AG10803 (cell line): Measurements from ENCODE around the gene KRT34.
"Not testable (repeated sequence)": the region's sequence is repeated elsewhere in the genome, so short reads cannot be mapped to it uniquely, and the experiment has no call there.

ENCODE experiments used
- DNase-seq: peaks from one replicate; pipeline ENCODE4 v3.0.0; 2010; ENCODE audit warnings: low read depth
- H3K4me3 ChIP-seq: 2 replicates; pipeline ENCODE4 v1.5.1; 2011; ENCODE audit warnings: mild to moderate bottlenecking, low read length, control low read depth
- TF ChIP-seq, protein P1 (sequence below): conservative IDR thresholded peaks from 2 replicates; pipeline ENCODE4 v1.5.1; 2011; ENCODE audit warnings: mild to moderate bottlenecking, low read length, control low read depth, inconsistent platforms

The KRT34 gene

GRCh38 chr17:41367426-41368075, 14.6 kb downstream of the KRT34 start:
- TF ChIP-seq, protein P1, sequence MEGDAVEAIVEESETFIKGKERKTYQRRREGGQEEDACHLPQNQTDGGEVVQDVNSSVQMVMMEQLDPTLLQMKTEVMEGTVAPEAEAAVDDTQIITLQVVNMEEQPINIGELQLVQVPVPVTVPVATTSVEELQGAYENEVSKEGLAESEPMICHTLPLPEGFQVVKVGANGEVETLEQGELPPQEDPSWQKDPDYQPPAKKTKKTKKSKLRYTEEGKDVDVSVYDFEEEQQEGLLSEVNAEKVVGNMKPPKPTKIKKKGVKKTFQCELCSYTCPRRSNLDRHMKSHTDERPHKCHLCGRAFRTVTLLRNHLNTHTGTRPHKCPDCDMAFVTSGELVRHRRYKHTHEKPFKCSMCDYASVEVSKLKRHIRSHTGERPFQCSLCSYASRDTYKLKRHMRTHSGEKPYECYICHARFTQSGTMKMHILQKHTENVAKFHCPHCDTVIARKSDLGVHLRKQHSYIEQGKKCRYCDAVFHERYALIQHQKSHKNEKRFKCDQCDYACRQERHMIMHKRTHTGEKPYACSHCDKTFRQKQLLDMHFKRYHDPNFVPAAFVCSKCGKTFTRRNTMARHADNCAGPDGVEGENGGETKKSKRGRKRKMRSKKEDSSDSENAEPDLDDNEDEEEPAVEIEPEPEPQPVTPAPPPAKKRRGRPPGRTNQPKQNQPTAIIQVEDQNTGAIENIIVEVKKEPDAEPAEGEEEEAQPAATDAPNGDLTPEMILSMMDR = no peak
- DNase-seq = peak; percentile 83
- no peak overlapping the region for H3K4me3 ChIP-seq

GRCh38 chr17:41366070-41366469, 16.0 kb downstream of the KRT34 start:
- TF ChIP-seq, protein P1 = no peak
- H3K4me3 ChIP-seq = no peak overlapping the region
- DNase-seq = no peak

- TF ChIP-seq, protein P1 = no peak
- no peak overlapping the region for H3K4me3 ChIP-seq
- DNase-seq = no peak
These were observed 18.2 kb downstream of the KRT34 start for GRCh38 chr17:41363881-41364280.

- DNase-seq = peak; percentile 43
- TF ChIP-seq, protein P1 = no peak
- H3K4me3 ChIP-seq = no peak overlapping the region
These were observed 21.7 kb downstream of the KRT34 start for GRCh38 chr17:41360296-41360995.

DNA sequence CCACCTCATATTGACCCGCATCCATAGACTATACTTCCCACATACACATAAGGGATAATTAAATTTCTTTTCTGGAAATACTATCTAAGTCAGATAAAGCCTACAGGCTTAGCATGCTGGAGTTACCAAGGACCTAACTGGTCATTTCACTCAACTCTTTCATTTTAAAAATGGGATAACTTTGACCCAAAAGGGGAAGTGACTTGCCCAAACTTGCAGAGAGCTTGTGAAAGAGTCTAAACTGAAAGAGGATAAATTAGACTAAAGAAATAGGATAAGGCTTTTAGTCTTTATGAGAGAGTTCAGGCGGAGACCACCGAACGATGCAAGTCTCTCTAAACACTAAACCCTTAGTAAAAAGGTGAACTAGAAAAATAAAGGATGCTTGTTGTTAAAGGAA, 27.6 kb downstream of the KRT34 start:
- no peak for DNase-seq
- TF ChIP-seq, protein P1 = no peak
- no peak overlapping the region for H3K4me3 ChIP-seq

- TF ChIP-seq, protein P1 = no peak
- no peak for DNase-seq
- no peak overlapping the region for H3K4me3 ChIP-seq
These were observed 29.3 kb downstream of the KRT34 start for GRCh38 chr17:41352597-41353366.

DNA sequence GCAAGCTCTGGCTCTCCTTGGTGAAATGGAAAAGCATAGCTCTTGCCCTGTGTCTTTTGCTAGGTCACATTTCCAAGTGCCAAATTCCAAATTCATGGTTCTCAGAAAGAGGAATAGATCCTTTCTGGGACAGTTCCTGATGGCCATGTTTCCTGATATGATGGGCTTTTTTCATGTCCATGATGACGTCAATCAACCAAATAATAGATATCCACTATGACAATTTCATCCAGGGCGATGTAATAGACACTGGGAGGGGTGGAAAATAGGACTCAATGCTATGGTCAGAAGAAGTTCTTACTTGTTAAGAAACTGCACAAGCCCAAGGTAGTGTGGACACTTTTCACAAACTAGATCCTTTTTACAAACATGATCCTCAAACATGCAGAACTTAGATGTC, 30.9 kb downstream of the KRT34 start:
- no peak for DNase-seq
- H3K4me3 ChIP-seq = no peak overlapping the region
- TF ChIP-seq, protein P1 = no peak

DNA sequence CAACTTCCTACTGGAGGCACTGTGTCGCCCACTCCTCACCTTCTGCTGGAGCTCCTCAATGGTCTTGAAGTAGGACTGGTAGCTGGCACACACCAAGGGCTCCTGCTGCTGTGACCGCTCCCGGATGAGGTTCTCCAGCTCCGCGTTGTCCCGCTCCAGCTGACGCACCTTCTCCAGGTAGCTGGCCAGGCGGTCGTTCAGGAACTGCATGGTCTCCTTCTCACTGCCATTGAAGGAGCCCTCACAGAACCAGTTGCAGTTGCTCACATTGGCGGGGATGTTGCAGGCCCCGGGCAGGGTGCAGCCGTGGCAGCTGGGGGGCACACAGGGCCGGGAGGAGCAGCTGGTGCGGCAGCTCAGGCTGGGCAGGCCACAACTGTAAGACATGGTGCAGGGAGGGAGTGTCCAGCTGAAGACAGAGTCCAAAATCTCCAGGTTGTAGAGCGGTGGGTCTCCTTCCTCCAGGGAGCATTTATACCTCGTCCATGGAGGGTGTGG, 31.7 kb downstream of the KRT34 start, which contains the start of gene KRT33A:
KRT33A (minus strand) TSS at position 448 of the 498 bp plus-strand sequence; CDS start at position 387, 61 bp downstream.
- H3K4me3 ChIP-seq, DNase-seq: not testable (repeated sequence)
